ENCODE data around the gene CLPX. TPM values are rescaled to one million over a fixed set of nuclear protein-coding genes. Genes with fewer than 3 reads are reported as not detected.

Gene CLPX
- total RNA-seq, 1 donor: 44.5 TPM

DNA sequence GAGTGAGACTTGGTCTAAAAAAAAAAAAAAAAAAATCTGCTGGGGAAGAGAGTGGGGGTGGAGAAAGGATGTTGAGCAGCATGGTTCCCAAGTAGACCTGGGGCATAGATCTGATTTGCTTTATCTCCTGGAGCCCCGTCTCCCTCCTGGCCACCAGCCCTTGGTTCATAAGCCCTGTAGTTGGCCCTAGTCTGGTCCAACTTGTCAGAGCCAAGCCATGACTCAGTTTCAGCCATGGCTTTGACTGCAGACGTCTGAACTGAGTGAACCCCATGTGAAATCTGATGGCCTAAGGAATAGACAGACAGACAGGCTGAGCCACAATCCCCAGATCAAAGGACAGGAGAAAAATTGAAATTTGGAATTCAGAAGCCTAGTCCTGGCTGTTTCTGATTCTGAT, 28.1 kb upstream of the CLPX start:
- no peak for DNase-seq (ENCODE audit: low read depth)
- H3K4me3 ChIP-seq (ENCODE audit: low read depth, low read length): no peak overlapping the region
- TF ChIP-seq, protein P1, sequence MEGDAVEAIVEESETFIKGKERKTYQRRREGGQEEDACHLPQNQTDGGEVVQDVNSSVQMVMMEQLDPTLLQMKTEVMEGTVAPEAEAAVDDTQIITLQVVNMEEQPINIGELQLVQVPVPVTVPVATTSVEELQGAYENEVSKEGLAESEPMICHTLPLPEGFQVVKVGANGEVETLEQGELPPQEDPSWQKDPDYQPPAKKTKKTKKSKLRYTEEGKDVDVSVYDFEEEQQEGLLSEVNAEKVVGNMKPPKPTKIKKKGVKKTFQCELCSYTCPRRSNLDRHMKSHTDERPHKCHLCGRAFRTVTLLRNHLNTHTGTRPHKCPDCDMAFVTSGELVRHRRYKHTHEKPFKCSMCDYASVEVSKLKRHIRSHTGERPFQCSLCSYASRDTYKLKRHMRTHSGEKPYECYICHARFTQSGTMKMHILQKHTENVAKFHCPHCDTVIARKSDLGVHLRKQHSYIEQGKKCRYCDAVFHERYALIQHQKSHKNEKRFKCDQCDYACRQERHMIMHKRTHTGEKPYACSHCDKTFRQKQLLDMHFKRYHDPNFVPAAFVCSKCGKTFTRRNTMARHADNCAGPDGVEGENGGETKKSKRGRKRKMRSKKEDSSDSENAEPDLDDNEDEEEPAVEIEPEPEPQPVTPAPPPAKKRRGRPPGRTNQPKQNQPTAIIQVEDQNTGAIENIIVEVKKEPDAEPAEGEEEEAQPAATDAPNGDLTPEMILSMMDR (IDR thresholded peaks at IDR 0.05; ENCODE audit: insufficient read depth, low read depth, low read length): no peak

DNA sequence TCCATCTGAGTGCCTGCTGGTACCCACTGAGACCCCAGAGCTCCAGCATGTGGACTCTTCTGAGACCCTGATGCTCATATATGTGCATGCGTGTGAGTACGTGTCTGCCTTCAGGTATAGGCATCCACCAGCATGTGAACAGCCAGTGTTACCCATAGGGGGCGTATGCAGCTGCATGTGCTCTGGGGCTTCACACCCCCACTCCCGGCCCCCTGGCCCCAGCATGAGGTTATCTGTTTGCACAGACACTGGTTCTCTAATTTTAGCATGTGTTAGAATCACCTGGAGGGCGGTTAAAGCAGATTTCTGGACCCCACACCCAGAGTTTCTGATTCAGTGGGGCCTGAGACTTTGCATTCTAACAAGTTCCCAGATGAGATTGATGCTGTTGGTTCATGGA, 27.0 kb upstream of the CLPX start:
- TF ChIP-seq, protein P1 (IDR thresholded peaks at IDR 0.05; ENCODE audit: insufficient read depth, low read depth, low read length): peak; percentile 46
- DNase-seq (ENCODE audit: low read depth): no peak
- H3K4me3 ChIP-seq (ENCODE audit: low read depth, low read length): no peak overlapping the region

DNA sequence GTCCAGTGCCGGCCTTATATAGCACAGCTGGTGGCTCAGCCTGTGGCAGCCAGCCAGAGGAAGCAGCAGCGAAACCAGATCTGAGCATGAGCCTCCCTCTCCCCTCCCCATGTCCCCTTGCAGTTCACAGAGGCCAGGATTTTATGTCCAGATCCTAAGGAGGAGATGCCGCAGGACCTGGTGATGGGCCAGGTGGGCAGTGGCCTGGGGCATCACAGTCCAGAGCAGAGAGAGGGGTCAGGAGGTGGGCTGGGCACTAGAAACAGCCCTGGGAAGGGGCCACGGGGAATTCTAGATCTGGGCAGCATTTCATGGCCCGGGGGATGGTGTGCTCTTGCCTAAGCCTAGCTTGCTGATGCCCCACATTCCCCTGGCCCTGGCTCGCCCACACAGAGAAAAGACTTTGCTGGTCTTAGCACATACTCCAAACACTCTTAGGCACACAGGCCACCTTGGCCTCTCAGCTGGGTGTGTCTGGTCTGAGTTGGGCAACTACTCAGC, 26.4 kb upstream of the CLPX start:
- DNase-seq (ENCODE audit: low read depth): peak; percentile 49
- TF ChIP-seq, protein P1 (IDR thresholded peaks at IDR 0.05; ENCODE audit: insufficient read depth, low read depth, low read length): no peak
- no peak overlapping the region for H3K4me3 ChIP-seq (ENCODE audit: low read depth, low read length)

DNA sequence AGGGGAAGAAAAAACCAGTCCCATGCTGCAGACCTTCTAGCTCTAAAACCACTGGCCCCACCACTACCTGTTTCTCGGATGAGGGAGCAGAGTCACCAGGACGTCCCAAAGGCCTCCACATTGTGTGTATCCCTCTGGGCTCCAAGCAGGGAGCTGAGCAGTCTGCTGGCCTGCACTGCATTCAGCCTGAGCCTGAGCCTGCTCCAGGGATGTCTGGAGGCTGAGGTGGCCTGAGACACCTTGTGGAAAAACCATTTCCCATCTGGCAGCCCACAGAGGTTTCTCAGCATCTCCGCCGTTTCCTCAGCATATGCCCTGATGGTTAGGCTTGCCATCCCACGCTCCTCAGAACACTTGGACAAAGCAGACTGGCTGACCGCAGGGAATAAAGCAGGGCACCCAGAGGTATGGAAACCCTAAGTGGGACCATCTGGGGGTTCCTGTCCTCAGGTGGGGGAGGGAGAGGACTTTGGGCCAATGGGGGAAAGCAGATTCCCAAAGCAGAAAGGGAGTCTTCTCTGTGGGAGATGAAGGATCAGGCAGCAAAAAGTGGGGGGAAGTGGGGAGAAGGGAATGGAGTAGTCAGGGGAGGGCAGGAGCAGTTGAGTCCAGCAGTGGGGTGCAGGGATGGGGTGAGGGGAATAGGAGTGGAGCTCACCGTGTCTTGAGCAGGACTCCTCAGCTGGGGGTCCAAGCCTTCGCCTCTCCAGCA, 25.8 kb upstream of the CLPX start, which contains the start of gene CILP:
Gene CILP (minus strand): TSS at position 704 of the 712 bp plus-strand sequence. CDS start 1,718 bp downstream, outside the sequence.
- TF ChIP-seq, protein P1 (IDR thresholded peaks at IDR 0.05; ENCODE audit: insufficient read depth, low read depth, low read length): no peak
- DNase-seq (ENCODE audit: low read depth): no peak
- no peak within 1 kb of the TSS for H3K4me3 ChIP-seq (ENCODE audit: low read depth, low read length)

DNA sequence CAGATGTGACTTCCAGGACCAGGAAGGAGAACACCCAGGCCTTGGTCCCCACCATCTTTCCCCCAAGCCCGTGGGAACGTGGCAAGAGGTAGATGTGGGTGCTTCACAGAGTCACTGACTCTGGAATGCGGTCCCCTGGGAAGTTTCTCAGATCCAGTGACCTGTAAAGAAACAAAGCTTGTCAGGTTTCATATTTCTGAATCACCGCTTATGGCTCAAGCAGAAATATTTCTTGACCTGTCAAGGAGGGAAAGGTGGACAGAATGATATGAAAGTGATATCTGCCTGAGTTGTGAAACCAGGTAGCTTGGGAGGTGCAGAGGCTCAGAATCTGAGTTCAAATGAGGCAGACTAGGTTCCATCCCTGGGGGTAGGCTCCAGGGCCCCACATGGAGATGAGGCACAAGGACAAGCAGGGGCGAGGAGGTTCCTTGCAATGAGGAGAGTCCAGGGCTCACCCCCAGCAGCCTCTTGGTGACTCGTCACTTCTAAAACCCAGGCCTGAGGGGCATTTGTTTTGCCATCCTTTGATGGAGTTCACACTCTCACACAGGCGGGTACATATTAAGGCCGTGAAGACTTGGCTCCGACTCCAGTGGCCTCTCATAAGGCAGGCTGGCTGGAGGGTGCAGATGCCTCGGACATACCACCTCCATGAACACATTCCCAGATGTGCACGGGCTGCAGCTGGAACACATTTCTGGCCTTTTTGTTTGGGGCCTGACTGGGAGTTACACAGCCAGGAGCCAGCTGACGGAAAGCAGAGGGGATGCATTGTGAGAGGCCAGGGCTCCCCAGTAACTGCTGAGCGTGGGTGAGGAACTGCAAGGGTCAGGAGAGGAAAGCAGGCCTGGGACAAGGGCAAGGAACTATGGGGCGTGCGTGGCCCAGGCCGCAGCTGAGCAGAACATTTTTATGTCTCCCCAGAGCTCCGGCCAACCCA, 24.8 kb upstream of the CLPX start:
- no peak overlapping the region for H3K4me3 ChIP-seq (ENCODE audit: low read depth, low read length)
- TF ChIP-seq, protein P1 (IDR thresholded peaks at IDR 0.05; ENCODE audit: insufficient read depth, low read depth, low read length): no peak
- DNase-seq (ENCODE audit: low read depth): peak; percentile 34

DNA sequence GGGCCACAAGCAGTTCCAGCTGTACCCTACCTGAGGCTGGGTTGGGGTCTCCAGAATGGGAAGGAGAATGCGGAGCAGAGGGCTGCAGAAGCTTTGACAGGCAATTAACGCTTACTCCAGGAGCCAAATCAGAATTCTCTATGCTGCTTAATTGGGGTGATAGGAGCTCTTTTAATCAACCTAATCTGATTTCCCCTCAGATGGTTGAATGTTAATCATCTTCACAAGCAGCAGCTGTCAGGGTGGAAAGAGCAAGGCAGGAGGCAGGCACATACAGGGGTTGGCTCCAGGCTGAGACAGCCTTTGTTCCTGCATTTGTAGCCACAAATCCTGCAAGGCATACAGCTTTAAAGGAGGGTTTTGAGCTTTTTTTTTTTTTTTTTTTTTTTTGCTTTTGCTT, 23.5 kb upstream of the CLPX start:
- TF ChIP-seq, protein P1 (IDR thresholded peaks at IDR 0.05; ENCODE audit: insufficient read depth, low read depth, low read length): no peak
- no peak overlapping the region for H3K4me3 ChIP-seq (ENCODE audit: low read depth, low read length)
- DNase-seq (ENCODE audit: low read depth): no peak

All from fibroblast of villous mesenchyme (primary cell).